IPS DF 6.9 (cell line): ENCODE measurements around the gene ACSL4.
"Not testable (repeated sequence)": the region's sequence is repeated elsewhere in the genome, so short reads cannot be mapped to it uniquely, and the experiment has no call there.

Experiments
- DNase-seq: peaks from one replicate; pipeline ENCODE4 v3.0.0-alpha.2; 2013; ENCODE audit warnings: low read depth, low spot score
- H3K27ac ChIP-seq: one replicate; pipeline ENCODE4 v1.5.1; 2013; ENCODE audit warnings: low read length, control low read depth
- H3K27me3 ChIP-seq: 2 replicates; pipeline ENCODE4 v1.6.1; 2013; ENCODE audit warnings: mild to moderate bottlenecking, low read length; ENCODE audit not compliant: control insufficient read depth, insufficient read depth
- H3K36me3 ChIP-seq: 2 replicates; pipeline ENCODE4 v1.6.1; 2013; ENCODE audit warnings: low read length; ENCODE audit not compliant: control insufficient read depth, insufficient read depth
- H3K4me1 ChIP-seq: 2 replicates; pipeline ENCODE4 v1.6.1; 2013; ENCODE audit warnings: low read length; ENCODE audit not compliant: control insufficient read depth, insufficient read depth
- H3K4me3 ChIP-seq: 2 replicates; pipeline ENCODE4 v1.5.1; 2013; ENCODE audit warnings: mild to moderate bottlenecking, low read length
- H3K9me3 ChIP-seq: 2 replicates; pipeline ENCODE4 v1.6.1; 2013; ENCODE audit warnings: low read length, inconsistent platforms; ENCODE audit not compliant: control insufficient read depth, insufficient read depth
- WGBS: extraction: QIAGEN DNeasy Blood & Tissue Kit; methylation state at CpG from one replicate; pipeline ENCODE4 v1.1.7; 2013; ENCODE audit warnings: mixed read lengths, missing lambda C conversion rate; ENCODE audit not compliant: insufficient read length, insufficient coverage; 5-methylcytosine and 5-hydroxymethylcytosine counted together

Gene ACSL4

GRCh38 chrX:109760209-109760921 is 27.3 kb upstream of the ACSL4 start:
- H3K27me3 ChIP-seq, result no peaks in the 10 kb centered on the region
- no peaks in the 10 kb centered on the region for H3K36me3 ChIP-seq

GRCh38 chrX:109753256-109753655 is 20.2 kb upstream of the ACSL4 start:
- no CpG with 5 or more reads among the region's 4 CpGs for WGBS
- Histone ChIP-seq H3K4me3 (no peak overlapping the region), H3K27me3 (no peaks in the 10 kb centered on the region), H3K9me3 (no peaks in the 10 kb centered on the region), H3K36me3 (no peaks in the 10 kb centered on the region), H3K27ac (no peak overlapping the region), H3K4me1 (no peaks in the 10 kb centered on the region)
- DNase-seq, result no peak

More at GRCh38 chrX:109760209-109760921, 27.3 kb upstream of the ACSL4 start:
- Histone ChIP-seq H3K4me3 (no peak overlapping the region), H3K9me3 (no peaks in the 10 kb centered on the region), H3K4me1 (no peaks in the 10 kb centered on the region), H3K27ac (no peak overlapping the region)
- DNase-seq, result no peak
- no CpG with 5 or more reads among the region's 5 CpGs for WGBS

- WGBS, result no CpG with 5 or more reads among the region's 2 CpGs
- H3K9me3 ChIP-seq, result no peaks in the 10 kb centered on the region
These were observed 18.6 kb upstream of the ACSL4 start for GRCh38 chrX:109751698-109752097.

GRCh38 chrX:109749207-109749606 is 16.1 kb upstream of the ACSL4 start:
- no peak for DNase-seq
- Histone ChIP-seq H3K27me3 (no peaks in the 10 kb centered on the region), H3K36me3 (no peaks in the 10 kb centered on the region), H3K4me1 (no peaks in the 10 kb centered on the region), H3K27ac (no peak overlapping the region), H3K4me3 (no peak overlapping the region), H3K9me3 (no peaks in the 10 kb centered on the region)
- no CpG with 5 or more reads among the region's 14 CpGs for WGBS

More at GRCh38 chrX:109751698-109752097, 18.6 kb upstream of the ACSL4 start:
- Histone ChIP-seq H3K27me3 (no peaks in the 10 kb centered on the region), H3K36me3 (no peaks in the 10 kb centered on the region), H3K4me1 (no peaks in the 10 kb centered on the region), H3K4me3 (no peak overlapping the region), H3K27ac (no peak overlapping the region)
- no peak for DNase-seq

DNA sequence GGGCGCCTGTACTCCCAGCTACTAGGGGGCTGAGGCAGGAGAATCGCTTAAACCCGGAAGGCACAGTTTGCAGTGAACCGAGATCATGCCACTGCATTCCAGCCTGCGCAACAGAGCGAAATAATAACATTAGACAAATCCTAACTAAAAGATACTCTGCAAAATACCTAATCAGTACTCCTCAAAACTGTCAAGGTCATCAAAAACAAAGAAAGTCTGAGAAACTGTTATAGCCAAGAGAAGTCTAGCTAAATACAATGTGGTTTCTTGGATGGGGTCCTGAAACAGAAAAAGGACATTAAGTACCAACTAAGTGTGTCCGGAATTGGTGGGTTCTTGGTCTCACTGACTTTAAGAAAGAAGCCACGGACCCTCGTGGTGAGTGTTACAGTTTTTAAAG is 14.6 kb upstream of the ACSL4 start:
- Histone ChIP-seq H3K9me3 (no peaks in the 10 kb centered on the region), H3K27me3 (no peaks in the 10 kb centered on the region), H3K4me1 (no peaks in the 10 kb centered on the region), H3K27ac (no peak overlapping the region), H3K36me3 (no peaks in the 10 kb centered on the region), H3K4me3 (no peak overlapping the region)
- WGBS, result no CpG with 5 or more reads among the region's 9 CpGs
- DNase-seq, result no peak

DNA sequence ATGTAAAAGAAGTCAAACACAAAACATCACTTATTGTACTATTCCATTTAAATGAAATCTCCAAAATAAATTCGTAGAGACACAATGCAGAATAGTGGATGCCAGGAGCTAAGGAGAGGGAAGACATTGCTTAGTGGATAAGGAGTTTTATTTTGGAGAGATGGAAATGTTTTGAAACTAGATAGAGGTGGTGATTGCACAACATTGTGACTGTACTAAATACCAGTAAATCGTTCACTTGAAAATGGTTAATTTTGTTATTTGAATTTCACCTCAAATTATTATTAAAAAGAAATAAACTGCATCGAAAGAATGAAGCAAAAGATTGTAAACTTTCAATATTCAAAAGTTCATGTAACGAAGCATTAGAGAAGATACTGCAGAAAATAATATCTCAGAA is 9.7 kb upstream of the ACSL4 start:
- DNase-seq, result no peak
- WGBS, result no CpG with 5 or more reads among the region's 4 CpGs
- H3K27ac ChIP-seq, result no peak overlapping the region
- no peaks in the 10 kb centered on the region for H3K9me3 ChIP-seq
- H3K27me3 ChIP-seq, result no peaks in the 10 kb centered on the region
- H3K4me3 ChIP-seq, result no peak overlapping the region
- H3K36me3 ChIP-seq, result no peaks in the 10 kb centered on the region
- H3K4me1 ChIP-seq, result no peaks in the 10 kb centered on the region

DNA sequence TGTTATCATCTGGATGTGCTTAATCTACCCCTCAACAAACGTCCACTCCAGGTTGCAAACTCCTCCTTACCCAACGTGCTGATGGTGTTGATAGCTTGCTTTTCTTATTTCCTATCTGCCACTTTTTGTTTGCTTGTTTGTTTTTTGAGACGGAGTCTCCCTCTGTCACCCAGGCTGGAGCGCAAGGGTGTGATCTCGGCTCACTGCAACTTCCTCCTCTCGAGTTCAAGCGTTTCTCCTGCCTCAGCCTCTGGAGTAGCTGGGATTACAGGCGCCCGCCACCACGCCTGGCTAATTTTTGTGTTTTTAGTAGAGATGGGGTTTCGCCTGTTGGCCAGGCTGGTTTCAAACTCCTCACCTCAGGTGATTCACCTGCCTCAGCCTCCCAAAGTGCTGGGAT is 7.8 kb upstream of the ACSL4 start:
- WGBS, result no CpG with 5 or more reads among the region's 11 CpGs
- H3K4me1 ChIP-seq, H3K9me3 ChIP-seq, H3K27me3 ChIP-seq, H3K27ac ChIP-seq, H3K4me3 ChIP-seq, H3K36me3 ChIP-seq, DNase-seq: not testable (repeated sequence)

DNA sequence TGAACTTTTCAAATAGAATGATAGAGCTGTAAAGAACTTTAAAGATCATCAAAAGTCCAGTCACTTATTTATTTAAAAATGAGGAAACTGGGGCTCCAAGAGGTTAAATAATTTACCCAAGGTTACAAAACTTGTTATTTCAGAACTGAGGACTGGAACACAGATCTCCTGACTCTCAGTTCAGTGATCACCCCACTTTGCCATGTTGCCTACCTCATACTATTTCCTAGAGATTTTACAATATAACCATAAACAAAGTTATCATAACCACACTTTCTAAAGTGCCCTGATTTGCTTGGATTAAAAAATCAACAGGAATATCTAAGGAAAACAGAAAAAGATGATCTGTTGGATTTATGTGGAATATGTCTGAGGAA is 7.4 kb upstream of the ACSL4 start:
- no peak overlapping the region for H3K27ac ChIP-seq
- no peaks in the 10 kb centered on the region for H3K4me1 ChIP-seq
- no peak for DNase-seq
- H3K27me3 ChIP-seq, result no peaks in the 10 kb centered on the region
- no peaks in the 10 kb centered on the region for H3K9me3 ChIP-seq
- H3K4me3 ChIP-seq, result no peak overlapping the region
- no peaks in the 10 kb centered on the region for H3K36me3 ChIP-seq

- Histone ChIP-seq H3K9me3 (no peaks in the 10 kb centered on the region), H3K27ac (no peak overlapping the region), H3K4me3 (no peak overlapping the region), H3K27me3 (no peaks in the 10 kb centered on the region), H3K4me1 (no peaks in the 10 kb centered on the region), H3K36me3 (no peaks in the 10 kb centered on the region)
- WGBS, result no CpG with 5 or more reads among the region's 6 CpGs
- DNase-seq, result no peak
These were observed 6.8 kb upstream of the ACSL4 start for GRCh38 chrX:109739625-109740432.

GRCh38 chrX:109735202-109735744 is 2.2 kb upstream of the ACSL4 start:
- no peak overlapping the region for H3K4me3 ChIP-seq
- no peaks in the 10 kb centered on the region for H3K9me3 ChIP-seq
- no peak overlapping the region for H3K27ac ChIP-seq
- no peak for DNase-seq
- H3K36me3 ChIP-seq, result no peaks in the 10 kb centered on the region
- H3K27me3 ChIP-seq, result no peaks in the 10 kb centered on the region
- no CpG with 5 or more reads among the region's 5 CpGs for WGBS
- no peaks in the 10 kb centered on the region for H3K4me1 ChIP-seq
